SK-N-MC (cell line): ENCODE data around the gene NOXA1.

ENCODE experiments used
- DNase-seq: peaks from one replicate; pipeline ENCODE4 v3.0.0-alpha.2; 2011; ENCODE audit warnings: low read depth, low spot score
- H3K27ac ChIP-seq: fragments of 200-600 bp; sonication (generic); 2 replicates; pipeline ENCODE4 v1.5.1; 2016; ENCODE audit warnings: mixed run types
- H3K36me3 ChIP-seq: fragments of 200-600 bp; sonication (generic); 2 replicates; pipeline ENCODE4 v1.6.1; 2017; ENCODE audit warnings: antibody characterized with exemption, low read length, mixed read lengths; ENCODE audit not compliant: insufficient read depth
- H3K4me3 ChIP-seq: fragments of 200-600 bp; sonication (generic); 2 replicates; pipeline ENCODE4 v1.5.1; 2016
- H3K9ac ChIP-seq: fragments of 200-600 bp; sonication (generic); 2 replicates; pipeline ENCODE4 v1.8.0; 2017; ENCODE audit warnings: mixed run types, mixed read lengths; ENCODE audit not compliant: insufficient read length
- H3K9me3 ChIP-seq: fragments of 200-600 bp; sonication (generic); 2 replicates; pipeline ENCODE4 v1.6.1; 2017; ENCODE audit warnings: low read depth, mild to moderate bottlenecking, antibody characterized with exemption, low read length, moderate library complexity, mixed read lengths
- EZH2 ChIP-seq: fragments of 200-600 bp; sonication (generic); IDR thresholded peaks from one replicate; pipeline ENCODE4 v1.6.1; 2017; ENCODE audit warnings: antibody characterized with exemption
- FOXP2 ChIP-seq: optimal IDR thresholded peaks from 2 replicates; pipeline ENCODE3; 2011; ENCODE audit warnings: mild to moderate bottlenecking, moderate library complexity; ENCODE audit not compliant: insufficient read depth; ENCODE audit errors: extremely low read length, control extremely low read depth
- POLR2AphosphoS5 ChIP-seq: IDR thresholded peaks from 2 replicates; pipeline ENCODE4 v1.6.1; 2012; ENCODE audit warnings: mild to moderate bottlenecking, low read depth, low read length, borderline replicate concordance

The NOXA1 gene

DNA sequence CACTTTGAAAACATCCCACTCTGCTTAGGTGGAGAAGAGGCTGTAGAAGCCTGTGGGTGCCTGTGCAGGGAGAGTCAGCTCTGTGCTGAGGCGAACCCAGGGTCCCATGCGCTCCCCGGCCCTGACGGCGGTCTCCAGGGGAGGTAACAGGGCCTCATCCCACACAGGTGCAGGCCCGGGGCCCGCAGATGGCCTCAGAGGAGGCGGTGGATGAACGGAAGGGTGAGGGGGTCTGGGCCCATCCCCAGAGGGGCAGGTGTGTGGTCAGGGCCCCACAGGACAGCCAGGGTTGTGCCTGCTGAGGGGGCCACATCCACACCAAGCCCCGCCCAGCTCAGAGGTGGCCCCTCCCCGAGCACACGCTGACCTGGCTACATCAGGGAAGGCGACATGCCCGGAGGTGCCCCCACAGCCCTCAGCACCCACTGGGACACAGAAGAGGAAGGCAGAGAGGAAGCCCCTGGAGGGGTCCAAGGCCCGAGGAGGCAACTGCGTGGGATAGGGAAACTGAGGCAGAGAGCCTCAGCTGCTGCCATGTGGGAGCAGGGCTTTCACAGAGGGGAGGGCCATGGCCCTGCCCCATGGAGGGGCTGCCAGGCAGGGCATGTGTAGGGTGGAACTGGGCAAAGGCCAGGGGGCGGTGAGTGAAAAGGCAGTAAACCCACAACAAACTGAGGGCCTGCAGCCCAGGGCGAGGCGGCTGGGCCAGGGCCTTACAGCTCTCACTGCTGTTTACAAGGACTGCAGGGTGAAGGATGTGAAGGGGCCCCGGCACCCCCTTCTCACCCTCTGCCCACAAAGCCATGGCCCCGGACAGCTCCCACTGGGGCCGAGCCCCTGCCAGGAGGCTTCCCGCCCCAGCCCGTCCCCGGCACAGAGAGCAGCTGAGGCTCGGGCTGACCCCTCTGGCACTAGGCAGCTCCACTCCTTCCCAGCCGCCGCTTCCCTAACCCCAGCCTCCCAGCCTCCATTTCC lies 29.7 kb upstream of the NOXA1 start:
- Histone ChIP-seq H3K36me3 (no peaks in the 10 kb centered on the region), H3K9me3 (no peaks in the 10 kb centered on the region), H3K4me3 (no peak overlapping the region), H3K27ac (no peak overlapping the region), H3K9ac (no peak overlapping the region)
- TF ChIP-seq POLR2AphosphoS5: no peak
- no peak for TF ChIP-seq FOXP2
- no peak for TF ChIP-seq EZH2
- no peak for DNase-seq

DNA sequence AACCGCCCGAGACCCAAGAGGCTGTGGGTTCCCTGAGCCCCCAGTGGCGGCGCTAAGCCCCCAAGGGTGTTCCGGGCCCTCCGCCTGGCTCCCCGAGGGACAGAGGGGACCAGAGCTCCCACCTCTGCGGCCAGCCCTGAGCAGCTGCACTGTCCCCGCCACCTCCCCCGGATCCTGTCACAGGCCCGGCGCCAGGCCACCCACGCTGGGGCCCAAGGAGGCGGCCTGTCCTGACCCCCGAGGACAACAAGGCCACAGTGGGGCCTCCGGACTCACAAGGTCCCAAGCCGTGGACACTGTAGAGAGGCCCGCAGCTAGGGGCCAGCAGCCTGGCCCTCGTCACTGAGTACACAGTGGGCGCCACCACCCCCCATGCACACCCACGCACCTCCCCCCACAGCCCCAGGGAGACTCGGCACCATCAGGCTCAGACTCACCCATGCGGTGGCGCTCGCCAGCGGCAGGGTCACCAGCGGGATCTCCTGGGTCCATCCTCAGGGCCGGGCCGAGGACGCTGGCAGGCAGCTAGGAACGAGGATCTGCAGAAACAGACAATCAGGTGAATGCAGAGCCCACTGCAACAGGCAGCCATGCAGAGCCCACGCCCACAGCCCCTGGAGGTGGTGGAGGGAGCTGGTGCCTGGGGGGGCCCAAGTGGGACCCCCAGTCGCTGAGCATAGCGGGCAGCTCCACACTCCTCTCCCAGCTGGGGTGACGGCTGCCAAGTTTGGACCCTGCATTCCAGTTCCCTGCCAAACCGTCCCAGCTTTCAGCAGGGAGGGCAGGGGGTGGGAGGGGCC lies 28.1 kb upstream of the NOXA1 start:
- H3K36me3 ChIP-seq: no peaks in the 10 kb centered on the region
- no peak for TF ChIP-seq POLR2AphosphoS5
- no peak for TF ChIP-seq FOXP2
- no peak for TF ChIP-seq EZH2
- no peak for DNase-seq
- no peak overlapping the region for H3K4me3 ChIP-seq
- no peak overlapping the region for H3K27ac ChIP-seq
- no peak overlapping the region for H3K9ac ChIP-seq
- H3K9me3 ChIP-seq: no peaks in the 10 kb centered on the region

DNA sequence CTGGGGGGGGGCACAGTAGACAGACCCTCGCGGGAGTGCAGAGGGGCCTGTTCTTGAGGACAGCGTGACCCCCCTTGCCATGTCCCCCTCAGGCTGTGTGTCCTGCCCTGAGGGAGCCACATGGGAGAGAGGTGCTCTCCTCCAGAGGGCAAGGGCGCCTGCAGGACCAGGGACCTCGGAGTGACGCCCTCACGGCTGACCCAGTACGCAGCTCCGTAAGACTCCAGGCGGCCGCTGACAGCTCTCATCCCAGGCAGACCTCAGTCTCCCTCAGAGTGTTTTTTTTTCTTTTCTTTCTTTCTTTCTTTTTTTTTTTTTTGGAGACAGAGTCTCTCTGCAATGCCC lies 27.6 kb upstream of the NOXA1 start:
- no peaks in the 10 kb centered on the region for H3K9me3 ChIP-seq
- no peak overlapping the region for H3K9ac ChIP-seq
- H3K27ac ChIP-seq: no peak overlapping the region
- no peak overlapping the region for H3K4me3 ChIP-seq
- H3K36me3 ChIP-seq: no peaks in the 10 kb centered on the region
- no peak for TF ChIP-seq EZH2
- TF ChIP-seq POLR2AphosphoS5: no peak
- no peak for TF ChIP-seq FOXP2
- DNase-seq: no peak

DNA sequence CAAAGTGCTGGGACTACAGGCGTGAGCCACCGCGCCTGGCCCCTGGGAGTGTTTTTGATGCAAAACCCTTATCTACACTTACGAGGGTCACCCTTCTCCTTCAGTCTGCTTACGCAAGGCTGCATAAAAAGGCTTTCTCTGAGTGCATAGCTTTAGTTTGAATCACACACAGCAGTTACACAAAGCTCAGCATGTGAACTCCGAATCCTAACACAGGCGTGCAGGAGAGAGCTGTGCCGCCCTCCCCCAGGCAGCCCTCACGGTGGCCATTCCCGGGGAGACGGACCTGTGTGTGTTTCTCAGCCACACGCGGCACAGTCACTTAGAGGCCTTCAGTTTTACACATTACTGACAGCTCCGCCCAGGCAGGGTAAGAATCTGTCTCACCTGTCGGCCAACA lies 27.0 kb upstream of the NOXA1 start:
- Histone ChIP-seq H3K36me3 (no peaks in the 10 kb centered on the region), H3K27ac (no peak overlapping the region), H3K9ac (no peak overlapping the region), H3K4me3 (no peak overlapping the region), H3K9me3 (no peaks in the 10 kb centered on the region)
- no peak for DNase-seq
- no peak for TF ChIP-seq POLR2AphosphoS5
- no peak for TF ChIP-seq EZH2
- no peak for TF ChIP-seq FOXP2

DNA sequence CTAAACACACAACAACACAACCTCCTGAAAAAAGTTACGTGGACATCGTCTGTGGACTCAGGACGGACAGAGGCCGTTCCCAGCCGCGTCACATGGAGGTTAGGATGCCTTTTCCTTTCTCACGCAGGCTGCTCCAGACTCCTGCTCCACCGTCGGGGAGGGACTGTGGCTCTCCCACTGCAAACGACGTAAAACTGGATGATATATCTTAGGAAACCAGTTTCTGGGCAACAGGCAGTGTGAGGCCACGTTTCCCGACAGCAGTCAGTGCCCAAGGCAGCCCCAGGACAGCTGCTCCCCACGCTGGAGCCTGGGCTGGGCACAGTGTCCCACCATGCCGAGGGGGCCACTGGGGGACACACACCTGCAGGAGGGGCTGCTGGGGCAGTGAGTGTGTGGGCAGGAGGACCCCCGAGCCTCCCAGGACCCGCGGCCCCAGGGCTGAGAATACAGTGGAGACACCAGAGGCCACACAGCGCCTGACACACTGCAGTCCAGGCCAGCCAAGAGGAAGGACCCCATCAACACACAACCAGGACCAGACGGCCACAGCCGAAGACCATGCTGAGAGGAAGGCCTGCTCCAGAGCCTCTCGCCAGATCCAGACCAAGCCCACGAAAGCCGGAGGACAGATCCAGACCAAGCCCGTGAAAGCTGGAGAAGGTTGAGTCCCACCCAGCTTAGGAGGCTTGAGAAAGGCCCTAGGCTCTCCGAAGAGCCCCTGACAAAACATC lies 26.4 kb upstream of the NOXA1 start:
- Histone ChIP-seq H3K27ac (no peak overlapping the region), H3K36me3 (no peaks in the 10 kb centered on the region), H3K9me3 (no peaks in the 10 kb centered on the region), H3K4me3 (no peak overlapping the region), H3K9ac (no peak overlapping the region)
- no peak for DNase-seq
- TF ChIP-seq EZH2 (no peak), POLR2AphosphoS5 (no peak), FOXP2 (no peak)

DNA sequence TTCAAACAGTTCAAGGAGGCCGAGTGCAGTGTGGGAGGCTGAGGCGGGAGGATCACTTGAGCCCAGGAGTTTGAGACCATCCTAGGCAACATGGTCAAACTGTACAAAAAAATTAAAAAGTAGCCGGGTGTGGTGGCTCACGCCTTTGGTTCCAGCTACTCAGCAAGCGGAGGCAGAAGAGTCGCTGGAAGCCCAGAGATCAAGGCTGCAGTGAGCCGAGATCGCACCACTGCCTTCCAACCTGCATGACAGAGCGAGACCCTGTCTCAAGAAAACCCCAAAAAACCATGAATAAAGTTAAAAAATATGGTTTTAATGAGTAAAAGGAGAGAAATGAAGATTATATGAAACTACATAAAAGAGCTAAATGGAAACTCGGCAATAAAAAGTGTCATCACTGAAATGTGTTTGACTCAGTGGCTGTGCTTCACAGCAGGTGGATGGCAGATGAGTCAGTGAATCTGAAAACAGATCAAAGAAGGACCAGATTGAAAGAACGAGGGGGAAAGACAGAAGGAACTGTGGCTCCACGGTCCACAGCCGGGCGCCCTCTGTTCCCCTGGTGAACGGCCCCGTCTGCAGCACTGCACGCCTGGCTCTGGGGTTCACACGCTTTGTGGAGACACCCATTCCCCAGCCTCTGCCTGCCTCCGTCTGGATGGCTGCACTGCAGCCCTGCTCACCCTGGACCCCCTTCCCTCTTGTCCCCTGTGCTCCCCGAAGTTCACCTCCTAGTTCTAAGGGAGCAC lies 25.3 kb upstream of the NOXA1 start:
- no peak for TF ChIP-seq POLR2AphosphoS5
- no peak for TF ChIP-seq FOXP2
- TF ChIP-seq EZH2: no peak
- H3K9me3 ChIP-seq: no peaks in the 10 kb centered on the region
- H3K9ac ChIP-seq: no peak overlapping the region
- no peak overlapping the region for H3K4me3 ChIP-seq
- no peaks in the 10 kb centered on the region for H3K36me3 ChIP-seq
- H3K27ac ChIP-seq: no peak overlapping the region
- DNase-seq: no peak

DNA sequence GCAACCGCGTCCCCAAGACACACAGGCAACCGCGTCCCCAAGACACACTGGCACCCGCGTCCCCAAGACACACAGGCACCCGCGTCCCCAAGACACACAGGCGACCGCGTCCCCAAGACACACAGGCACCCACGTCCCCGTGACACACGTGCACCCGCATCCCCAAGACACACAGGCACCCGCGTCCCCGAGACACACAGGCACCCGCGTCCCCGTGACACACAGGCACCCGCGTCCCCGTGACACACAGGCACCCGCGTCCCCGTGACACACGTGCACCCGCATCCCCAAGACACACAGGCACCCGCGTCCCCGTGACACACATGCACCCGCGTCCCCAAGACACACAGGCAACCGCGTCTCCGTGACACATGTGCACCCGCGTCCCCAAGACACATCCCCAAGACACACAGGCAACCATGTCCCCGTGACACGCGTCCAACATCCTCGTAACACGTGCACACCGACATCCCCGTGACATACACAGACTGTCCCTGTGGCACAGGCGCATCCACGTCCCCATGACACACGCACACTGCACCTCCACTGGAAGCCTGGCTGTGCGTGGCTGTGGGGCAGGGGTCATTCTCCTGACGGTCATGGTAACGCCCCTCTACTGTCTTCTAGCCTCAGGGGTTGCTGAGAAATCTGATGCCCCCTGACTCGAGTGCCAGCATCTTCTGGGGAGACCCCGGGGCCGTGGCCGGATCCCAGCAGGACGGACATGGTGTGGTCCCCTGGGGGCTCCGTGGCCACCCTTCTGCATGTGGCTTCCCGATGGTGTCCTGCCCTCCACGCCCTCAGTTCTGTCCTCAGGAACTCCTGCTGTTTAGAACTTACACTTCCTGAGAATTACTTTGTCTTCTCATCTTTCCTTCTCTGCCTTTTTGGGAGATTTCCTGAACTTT lies 24.4 kb upstream of the NOXA1 start:
- Histone ChIP-seq H3K9me3 (no peaks in the 10 kb centered on the region), H3K36me3 (no peaks in the 10 kb centered on the region), H3K9ac (no peak overlapping the region), H3K4me3 (no peak overlapping the region), H3K27ac (no peak overlapping the region)
- TF ChIP-seq POLR2AphosphoS5 (no peak), FOXP2 (no peak), EZH2 (no peak)
- no peak for DNase-seq
